Peyer's patch (tissue), 4 donors: ENCODE measurements around the gene ANKRD44. TPM values are rescaled to one million over a fixed set of nuclear protein-coding genes. Genes with fewer than 3 reads are reported as not detected.

Experiments used
- DNase-seq, 3 donors: peaks; one replicate each; pipeline ENCODE4 v3.0.0-alpha.2; 2017 to 2019
- H3K27ac ChIP-seq, 4 donors: fragments of 200-600 bp; sonication (generic); one replicate each; pipeline ENCODE4 v1.5.1; 2016 to 2019
- H3K27me3 ChIP-seq, 2 donors: fragments of 200-600 bp; sonication (generic); one replicate each; pipeline ENCODE4 v1.5.1; 2019
- H3K36me3 ChIP-seq, 3 donors: fragments of 200-600 bp; sonication (generic); one replicate each; pipeline ENCODE4 v1.5.1; 2016 to 2019
- H3K4me1 ChIP-seq, 4 donors: fragments of 200-600 bp; sonication (generic); one replicate each; pipeline ENCODE4 v1.5.1; 2016 to 2019
- H3K4me3 ChIP-seq, 4 donors: fragments of 200-600 bp; sonication (generic); 1 replicate in 3 of 4; 2 replicates in 1 of 4; pipeline ENCODE4 v1.5.1; 2016 to 2019; ENCODE audit warnings: mild to moderate bottlenecking in 1 of 4
- H3K9me3 ChIP-seq, 4 donors: fragments of 200-600 bp; sonication (generic); one replicate each; pipeline ENCODE4 v1.5.1; 2016 to 2019; ENCODE audit warnings: mild to moderate bottlenecking in 1 of 4
- POLR2A ChIP-seq, 2 donors: fragments of 450-650 bp; IDR thresholded peaks; one replicate each; pipeline ENCODE4 v1.5.1; 2017; ENCODE audit warnings: antibody characterized with exemption in 2 of 2, mild to moderate bottlenecking in 2 of 2, moderate library complexity in 2 of 2
- total RNA-seq, 4 donors: library from RNA; depleted of rRNA; stranded (reverse); fragments of >200 nt; gene quantifications; one replicate each; pipeline ENCODE4 v1.1.0, GENCODE V29; 2016
- TF ChIP-seq, protein P1 (sequence below), 6 experiments: fragments of 450-650 bp in 4 of 6; fragments of 200-600 bp in 2 of 6; sonication (generic) in 1 of 6; IDR thresholded peaks; one replicate each; pipeline ENCODE4 v1.5.1; 2017 to 2019; ENCODE audit warnings: antibody characterized with exemption in 6 of 6, mild to moderate bottlenecking in 3 of 6, moderate library complexity in 1 of 6

Gene ANKRD44
- total RNA-seq, 4 donors from 2014 or later = 24.8 to 215 (median 32.0) TPM

DNA sequence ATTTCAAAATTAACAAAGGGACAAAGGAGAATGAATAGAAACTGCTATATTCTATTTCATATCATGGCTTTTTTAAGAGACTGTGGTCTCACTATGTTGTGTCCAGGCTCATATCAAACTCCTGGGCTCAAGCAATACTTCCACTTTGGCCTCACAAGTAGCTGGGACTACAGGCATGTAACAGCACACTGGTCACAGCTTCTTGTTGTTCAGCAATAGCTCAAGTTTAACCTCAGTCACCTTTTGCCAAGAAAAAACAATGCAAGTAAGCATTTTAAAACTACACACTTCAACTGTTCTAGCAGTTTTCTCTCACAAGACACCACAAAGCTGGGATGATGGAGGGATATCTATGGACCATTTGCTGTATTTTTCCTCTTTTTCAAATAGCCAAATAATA, 77.1 kb downstream of the ANKRD44 start:
- TF ChIP-seq POLR2A (IDR thresholded peaks at IDR 0.05) = no peak
- TF ChIP-seq, protein P1, sequence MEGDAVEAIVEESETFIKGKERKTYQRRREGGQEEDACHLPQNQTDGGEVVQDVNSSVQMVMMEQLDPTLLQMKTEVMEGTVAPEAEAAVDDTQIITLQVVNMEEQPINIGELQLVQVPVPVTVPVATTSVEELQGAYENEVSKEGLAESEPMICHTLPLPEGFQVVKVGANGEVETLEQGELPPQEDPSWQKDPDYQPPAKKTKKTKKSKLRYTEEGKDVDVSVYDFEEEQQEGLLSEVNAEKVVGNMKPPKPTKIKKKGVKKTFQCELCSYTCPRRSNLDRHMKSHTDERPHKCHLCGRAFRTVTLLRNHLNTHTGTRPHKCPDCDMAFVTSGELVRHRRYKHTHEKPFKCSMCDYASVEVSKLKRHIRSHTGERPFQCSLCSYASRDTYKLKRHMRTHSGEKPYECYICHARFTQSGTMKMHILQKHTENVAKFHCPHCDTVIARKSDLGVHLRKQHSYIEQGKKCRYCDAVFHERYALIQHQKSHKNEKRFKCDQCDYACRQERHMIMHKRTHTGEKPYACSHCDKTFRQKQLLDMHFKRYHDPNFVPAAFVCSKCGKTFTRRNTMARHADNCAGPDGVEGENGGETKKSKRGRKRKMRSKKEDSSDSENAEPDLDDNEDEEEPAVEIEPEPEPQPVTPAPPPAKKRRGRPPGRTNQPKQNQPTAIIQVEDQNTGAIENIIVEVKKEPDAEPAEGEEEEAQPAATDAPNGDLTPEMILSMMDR (IDR thresholded peaks at IDR 0.05) = no peak
- no peak for DNase-seq
- Histone ChIP-seq H3K27me3 (no peaks in the 10 kb centered on the region), H3K4me3 (no peak overlapping the region), H3K4me1 (peaks cover 0 to 23% (median 14%) of the 10 kb centered on the region in 4 donors), H3K36me3 (no peaks in the 10 kb centered on the region), H3K27ac (no peak overlapping the region), H3K9me3 (no peaks in the 10 kb centered on the region)

DNA sequence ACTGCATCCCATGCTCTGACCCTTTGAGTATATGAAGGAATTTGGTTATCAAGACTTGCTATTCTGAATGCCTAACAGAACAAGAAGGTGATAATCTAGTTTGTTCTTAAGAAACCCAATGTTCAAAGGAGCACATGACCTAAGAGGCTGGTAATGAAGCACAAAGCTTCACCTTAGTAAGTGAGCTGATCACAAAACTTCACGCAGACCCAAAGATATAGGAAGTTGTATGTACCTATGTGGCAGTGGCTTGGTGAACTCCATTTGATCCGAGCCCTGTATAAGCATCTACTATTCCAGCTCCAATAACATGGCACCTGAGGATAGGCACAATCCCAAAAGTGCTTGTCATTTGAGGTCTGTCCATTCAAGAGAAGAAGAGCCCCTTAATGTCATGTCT, 78.6 kb downstream of the ANKRD44 start:
- Histone ChIP-seq H3K9me3 (no peaks in the 10 kb centered on the region), H3K27me3 (no peaks in the 10 kb centered on the region), H3K36me3 (no peaks in the 10 kb centered on the region), H3K27ac (no peak overlapping the region), H3K4me1 (peaks cover 0 to 16% (median 8%) of the 10 kb centered on the region in 4 donors), H3K4me3 (no peak overlapping the region)
- no peak for DNase-seq
- TF ChIP-seq POLR2A (IDR thresholded peaks at IDR 0.05) = no peak
- TF ChIP-seq, protein P1 (IDR thresholded peaks at IDR 0.05) = no peak

DNA sequence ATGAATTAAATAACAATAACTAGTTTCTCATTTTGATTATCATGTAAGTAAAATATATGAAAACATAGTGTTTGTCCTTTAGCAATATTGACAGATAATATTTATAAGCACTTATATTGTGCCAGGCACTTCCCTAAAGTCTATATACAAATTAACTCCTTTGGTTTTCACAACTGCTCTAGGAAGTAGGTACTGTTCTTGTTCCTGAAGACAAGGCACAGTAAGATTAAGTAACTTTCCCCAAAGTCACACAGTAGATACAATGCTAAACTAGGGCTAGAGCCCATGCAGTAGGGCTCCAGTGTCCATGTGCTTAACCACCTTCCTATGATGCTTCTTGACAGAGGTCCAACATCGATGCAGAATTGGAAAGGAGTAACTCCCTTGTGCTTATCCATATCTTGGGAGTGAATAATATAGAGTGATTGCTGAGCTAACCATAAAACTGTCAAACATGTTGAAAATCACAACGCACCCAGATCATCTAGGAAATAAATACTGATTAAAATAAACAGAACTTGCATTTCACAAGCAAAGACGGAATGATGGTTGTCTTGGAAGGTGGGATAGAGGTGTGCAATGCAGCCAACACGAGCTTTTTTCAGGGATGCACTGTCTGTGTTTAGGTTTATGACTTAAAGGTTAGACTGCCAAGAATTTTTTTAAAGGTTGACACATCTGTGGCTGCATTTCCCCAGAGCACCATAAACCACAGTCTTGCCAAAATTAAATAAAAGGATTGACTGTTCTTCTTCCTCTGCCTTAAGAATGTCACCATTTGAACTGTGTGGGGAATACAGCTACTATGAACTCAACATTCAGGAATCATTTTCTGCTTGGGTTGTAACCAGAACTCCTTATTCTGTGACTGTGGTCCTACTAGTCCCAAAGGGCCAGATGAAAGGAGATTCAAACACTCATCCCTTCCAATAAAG, 80.8 kb downstream of the ANKRD44 start:
- H3K27ac ChIP-seq = no peak overlapping the region
- no peak for TF ChIP-seq POLR2A (IDR thresholded peaks at IDR 0.05)
- TF ChIP-seq, protein P1 (IDR thresholded peaks at IDR 0.05) = no peak
- DNase-seq = no peak

DNA sequence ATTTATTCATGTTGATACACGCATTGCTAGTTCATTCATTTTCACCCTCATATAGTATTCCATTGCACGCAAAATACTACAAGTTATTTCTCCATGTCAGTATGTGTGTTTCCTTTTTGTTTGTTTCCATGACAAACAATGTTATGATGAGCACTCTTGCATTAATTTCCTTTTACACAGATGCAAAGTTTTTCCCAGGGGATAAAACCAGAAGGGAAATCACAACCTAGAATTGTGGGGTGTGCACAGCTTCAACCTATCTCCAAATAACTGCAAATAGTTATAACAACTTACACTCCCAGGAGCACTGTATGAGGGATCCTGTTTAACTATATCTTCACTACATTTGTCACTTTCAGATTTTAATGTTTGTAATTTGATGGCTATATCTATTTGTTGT, 87.1 kb downstream of the ANKRD44 start:
- TF ChIP-seq, protein P1 (IDR thresholded peaks at IDR 0.05) = no peak
- no peak for TF ChIP-seq POLR2A (IDR thresholded peaks at IDR 0.05)
- Histone ChIP-seq H3K27me3 (no peaks in the 10 kb centered on the region), H3K27ac (no peak overlapping the region), H3K4me1 (no peaks in the 10 kb centered on the region), H3K4me3 (no peak overlapping the region), H3K36me3 (no peaks in the 10 kb centered on the region), H3K9me3 (no peaks in the 10 kb centered on the region)
- DNase-seq = no peak

More for the DNA sequence above, 80.8 kb downstream of the ANKRD44 start:
- no peaks in the 10 kb centered on the region for H3K36me3 ChIP-seq
- H3K9me3 ChIP-seq = no peaks in the 10 kb centered on the region
- no peaks in the 10 kb centered on the region for H3K27me3 ChIP-seq
- H3K4me1 ChIP-seq = peaks cover 0 to 11% (median 6%) of the 10 kb centered on the region in 4 donors
- no peak overlapping the region for H3K4me3 ChIP-seq

DNA sequence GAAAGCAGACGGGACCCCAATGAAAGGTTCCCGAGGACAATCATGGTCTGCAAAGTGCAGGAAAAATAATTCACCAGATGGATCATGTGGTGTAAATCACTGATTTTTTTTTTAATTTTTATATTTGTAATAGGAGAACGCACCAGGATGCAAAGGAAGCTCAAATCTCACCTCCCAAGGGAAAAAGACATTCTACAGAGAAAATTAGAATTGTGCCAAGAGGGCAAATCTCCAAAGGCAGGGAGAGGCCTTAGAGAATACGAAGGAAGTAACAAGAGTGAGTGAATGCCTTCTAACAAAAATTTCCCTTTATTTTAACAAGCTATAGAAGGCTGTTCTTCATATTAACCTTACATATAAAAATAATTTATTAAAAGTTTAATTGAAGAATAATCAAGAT, 90.9 kb downstream of the ANKRD44 start:
- Histone ChIP-seq H3K4me3 (no peak overlapping the region), H3K36me3 (no peaks in the 10 kb centered on the region), H3K27me3 (no peaks in the 10 kb centered on the region), H3K9me3 (no peaks in the 10 kb centered on the region), H3K4me1 (peaks cover 0 to 18% (median 8%) of the 10 kb centered on the region in 4 donors), H3K27ac (no peak overlapping the region)
- DNase-seq = no peak
- TF ChIP-seq POLR2A (IDR thresholded peaks at IDR 0.05) = no peak
- TF ChIP-seq, protein P1 (IDR thresholded peaks at IDR 0.05) = no peak
